Measurements from ENCODE around the gene MT1G. TPM values are rescaled to one million over a fixed set of nuclear protein-coding genes. Genes with fewer than 3 reads are reported as not detected.
A peak's percentile ranks its signal among the peaks of the same experiment; 100 is the strongest.
"Not testable (repeated sequence)": the region's sequence is repeated elsewhere in the genome, so short reads cannot be mapped to it uniquely, and the experiment has no call there.

The MT1G gene
- total and polyA plus RNA-seq, 9 of the 15 experiments (the other 6 are each of a cell fraction or from before 2014, with no cell fraction given), result 0.28 to 1.7 (median 0.69) TPM; not detected in 4

- POLR2A ChIA-PET, result interaction anchor here (0.6 to 1.4 kb wide), 3 partner anchors 11 to 112 kb away, joined by 3 to 5 read pairs (median 3); partner anchors contain the start of gene NUP93
- BruUV-seq (replicated peaks); ATAC-seq; H3K9me3 ChIP-seq (replicated peaks; ENCODE audit: control insufficient read depth, insufficient read depth, low read depth, low read length); H3K4me3 ChIP-seq; H3K4me1 ChIP-seq (replicated peaks in 1 of 2; ENCODE audit: control insufficient read depth in 2 of 2, insufficient read depth in 2 of 2, low read length in 2 of 2); H3K36me3 ChIP-seq (ENCODE audit: control insufficient read depth, insufficient read depth, low read length); intact Hi-C loops (cut with micrococcal nuclease); H3K27me3 ChIP-seq (ENCODE audit: control insufficient read depth in 2 of 2, insufficient read depth in 2 of 2, low read length in 2 of 2); FAIRE-seq; H3K4me2 ChIP-seq (ENCODE audit: insufficient read depth, low read length); H3K9ac ChIP-seq (ENCODE audit: insufficient read depth in 1 of 2, low read depth in 2 of 2, low read length in 2 of 2); H3K9me1 ChIP-seq (ENCODE audit: control insufficient read depth, insufficient read depth, low read length); in situ Hi-C loops (cut with MboI); H3K27ac ChIP-seq (ENCODE audit: extremely low read depth, low read depth, low read length); H3K79me2 ChIP-seq (ENCODE audit: control insufficient read depth, insufficient read depth, low read length); H4K20me1 ChIP-seq (replicated peaks; ENCODE audit: control insufficient read depth, insufficient read depth, low read length); H2AFZ ChIP-seq (ENCODE audit: low read depth, low read length); DNase-seq (ENCODE audit: extremely low read depth in 1 of 4, low spot score in 3 of 4); CTCF ChIA-PET (ENCODE audit: low intra/inter-chr PET ratio): not testable (repeated sequence)
- peak in 1 of 2 experiments; percentile 51; a peak in 2 of 4 replicates for TF ChIP-seq KDM1A (IDR thresholded peaks at IDR 0.05)
- WGBS (ENCODE audit: insufficient coverage, low coverage, missing lambda C conversion rate), result 23% methylated on average over 2 of the region's 2 CpGs
These were observed 49.7 kb upstream of the MT1G start for GRCh38 chr16:56717532-56717931.

- Histone ChIP-seq H3K27ac (ENCODE audit: extremely low read depth, low read depth, low read length) (no peak overlapping the region), H3K79me2 (ENCODE audit: control insufficient read depth, insufficient read depth, low read length) (no peaks in the 10 kb centered on the region), H3K27me3 (ENCODE audit: control insufficient read depth in 2 of 2, insufficient read depth in 2 of 2, low read length in 2 of 2) (no peaks in the 10 kb centered on the region; a peak in 1 of 5 replicates), H2AFZ (ENCODE audit: low read depth, low read length) (no peak overlapping the region), H4K20me1 (replicated peaks; ENCODE audit: control insufficient read depth, insufficient read depth, low read length) (no peaks in the 10 kb centered on the region), H3K4me1 (replicated peaks in 1 of 2; ENCODE audit: control insufficient read depth in 2 of 2, insufficient read depth in 2 of 2, low read length in 2 of 2) (no peaks in the 10 kb centered on the region; a peak in 1 of 5 replicates), H3K36me3 (ENCODE audit: control insufficient read depth, insufficient read depth, low read length) (no peaks in the 10 kb centered on the region), H3K9ac (ENCODE audit: insufficient read depth in 1 of 2, low read depth in 2 of 2, low read length in 2 of 2) (no peak overlapping the region), H3K4me3 (no peak overlapping the region), H3K9me3 (replicated peaks; ENCODE audit: control insufficient read depth, insufficient read depth, low read depth, low read length) (no peaks in the 10 kb centered on the region), H3K4me2 (ENCODE audit: insufficient read depth, low read length) (no peak overlapping the region), H3K9me1 (ENCODE audit: control insufficient read depth, insufficient read depth, low read length) (no peaks in the 10 kb centered on the region)
- no TSS peak for BruUV-seq (replicated peaks)
- ATAC-seq (no peak), FAIRE-seq (no peak), DNase-seq (ENCODE audit: extremely low read depth in 1 of 4, low spot score in 3 of 4) (no peak)
- TF ChIP-seq PBX2 (CRISPR knock-in tag; IDR thresholded peaks at IDR 0.05; ENCODE audit: low read depth), result no peak
- TF ChIP-seq PBX2 (tag; conservative IDR thresholded peaks at IDR 0.05; ENCODE audit: low read depth), result peak; percentile 42; the same call in 1 of the 2 replicates
- TF ChIP-seq ZNF282 (CRISPR knock-in tag; IDR thresholded peaks at IDR 0.05), result no peak
- TF ChIP-seq HIVEP1 (CRISPR knock-in tag; IDR thresholded peaks at IDR 0.05), result no peak
- no peak for TF ChIP-seq ZFP36 (IDR thresholded peaks at IDR 0.05; ENCODE audit: low read depth, low read length, partially characterized antibody)
- TF ChIP-seq EGR1 (conservative IDR thresholded peaks at IDR 0.05), result no peak
- WGBS (ENCODE audit: insufficient coverage, low coverage, missing lambda C conversion rate), result 45% methylated on average over 3 of the region's 3 CpGs
- ChIA-PET POLR2A (interaction anchor here (0.8 kb wide), 1 partner anchor 12 kb away, joined by 4 read pairs; no protein-coding TSS in a partner anchor), CTCF (ENCODE audit: low intra/inter-chr PET ratio) (no interaction called here)
- in situ Hi-C loops (cut with MboI), result no loop called here
- intact Hi-C loops (cut with micrococcal nuclease), result no loop called here
These were observed 48.9 kb upstream of the MT1G start for GRCh38 chr16:56716761-56717160.

All from K562 (cell line).